Stimulated activated CD4-positive, alpha-beta T cell treated with anti-CD3 and anti-CD28 coated beads, TNF-alpha, amount 100 ng/mL, for 48 hours (primary cell): Measurements from ENCODE around the gene RGS16.

Experiments used
- DNase-seq, 3 donors: peaks; one replicate each; pipeline ENCODE4 v3.0.0-alpha.2; 2020; ENCODE audit warnings: low read depth in 3 of 3

RGS16 gene

DNA sequence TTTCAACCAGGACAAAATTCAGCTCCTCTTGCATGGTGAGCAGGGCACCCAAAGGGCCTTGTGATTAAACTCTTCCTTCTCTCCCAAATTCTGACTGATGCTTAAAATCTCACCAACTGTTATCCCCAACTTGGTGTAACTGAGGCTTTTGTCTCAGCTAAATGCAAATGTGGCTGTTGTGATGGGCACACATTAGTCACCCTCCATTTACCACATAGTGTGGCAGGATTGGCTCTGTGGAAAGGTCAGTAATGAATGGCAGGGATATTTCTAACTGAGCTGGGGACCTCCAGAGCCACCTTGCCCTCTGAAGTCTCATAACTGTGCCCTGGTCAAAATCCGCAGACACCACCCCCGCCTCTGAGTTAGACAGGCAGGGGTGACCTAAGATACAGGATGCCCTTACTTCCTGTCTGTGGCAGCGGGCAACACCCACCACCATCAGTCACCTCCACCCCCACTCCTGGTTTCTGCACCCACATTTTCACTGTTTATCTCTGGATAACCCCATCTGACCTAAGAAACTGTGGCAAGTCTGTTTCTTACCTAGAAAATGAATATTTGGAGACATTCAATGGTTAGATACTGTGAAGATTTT, 25.4 kb upstream of the RGS16 start:
- peak; percentile 45 to 53 (median 48) for DNase-seq

DNA sequence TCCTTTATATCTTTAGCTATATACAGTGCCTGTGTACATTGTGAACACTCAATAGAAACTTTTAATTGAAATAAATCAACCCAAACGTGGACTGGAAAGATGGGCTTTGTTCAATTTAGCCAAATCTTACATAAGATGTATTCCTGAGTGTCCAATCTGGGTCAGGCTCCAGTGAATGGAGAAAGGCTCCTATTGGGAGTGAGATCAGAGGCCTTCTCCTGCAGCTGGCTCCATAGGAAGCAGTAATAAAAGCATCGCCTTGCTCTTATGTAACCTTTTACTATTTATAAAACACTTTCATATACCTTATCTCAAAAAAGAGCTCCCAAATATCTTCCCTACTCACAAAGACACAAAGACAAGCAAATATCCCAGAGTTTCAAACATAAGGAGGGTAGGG, 24.9 kb upstream of the RGS16 start:
- no peak for DNase-seq

DNA sequence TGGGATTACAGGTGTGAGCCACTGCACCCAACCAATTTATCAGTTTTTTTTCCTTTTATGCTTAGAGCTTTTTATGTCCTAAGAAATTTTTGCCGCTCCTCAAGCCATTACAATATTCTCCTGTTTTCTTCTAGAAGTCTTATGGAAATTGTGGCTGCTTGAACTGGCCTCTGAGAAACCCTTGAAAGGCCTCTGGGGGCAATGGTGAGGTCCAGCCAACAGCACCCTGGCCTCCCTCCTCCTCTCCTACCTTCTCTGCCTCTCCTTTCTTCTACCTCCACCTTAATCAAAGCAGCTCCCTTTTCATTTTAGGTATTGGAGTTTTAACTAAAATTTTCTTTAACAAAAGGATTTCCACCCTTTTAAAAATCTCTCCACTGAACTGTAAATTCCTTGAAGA, 24.5 kb upstream of the RGS16 start:
- DNase-seq, result no peak

DNA sequence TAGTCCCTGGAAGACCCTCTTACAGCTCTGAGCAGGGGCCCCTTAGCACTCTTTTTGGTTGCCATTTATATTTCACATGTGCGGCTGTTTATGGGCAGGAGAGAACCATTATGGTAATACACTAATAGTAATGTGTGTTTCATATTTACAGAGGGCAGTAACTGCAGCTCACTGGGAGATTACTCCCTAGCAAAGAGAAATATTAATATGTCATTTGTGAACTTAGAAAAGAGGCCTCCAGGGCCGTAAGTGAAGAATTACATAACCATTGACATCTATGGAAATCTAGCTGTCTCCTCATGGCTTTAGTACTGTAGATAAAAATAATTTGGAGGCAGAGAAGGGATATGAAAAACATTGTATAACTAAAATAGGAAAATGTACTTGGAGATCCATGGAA, 23.4 kb upstream of the RGS16 start:
- DNase-seq, result no peak

DNA sequence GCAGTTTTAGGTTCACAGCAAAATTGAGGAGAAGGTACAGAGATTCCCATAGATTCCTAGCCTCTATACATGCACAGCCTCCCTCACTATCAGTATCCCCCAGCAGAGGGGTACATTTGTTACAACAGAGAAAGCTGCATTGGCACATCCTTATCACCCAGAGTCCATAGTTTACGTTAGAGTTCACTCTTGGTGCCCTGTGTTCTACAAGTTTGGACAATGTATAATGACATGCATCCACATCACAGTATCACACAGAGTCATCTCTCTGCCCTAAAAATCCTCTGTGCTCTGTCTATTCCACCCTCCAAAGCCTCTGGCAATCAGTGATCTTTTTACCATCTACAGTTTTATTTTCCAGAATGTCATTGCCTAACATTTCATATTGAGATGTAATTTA, 22.3 kb upstream of the RGS16 start:
- no peak for DNase-seq

DNA sequence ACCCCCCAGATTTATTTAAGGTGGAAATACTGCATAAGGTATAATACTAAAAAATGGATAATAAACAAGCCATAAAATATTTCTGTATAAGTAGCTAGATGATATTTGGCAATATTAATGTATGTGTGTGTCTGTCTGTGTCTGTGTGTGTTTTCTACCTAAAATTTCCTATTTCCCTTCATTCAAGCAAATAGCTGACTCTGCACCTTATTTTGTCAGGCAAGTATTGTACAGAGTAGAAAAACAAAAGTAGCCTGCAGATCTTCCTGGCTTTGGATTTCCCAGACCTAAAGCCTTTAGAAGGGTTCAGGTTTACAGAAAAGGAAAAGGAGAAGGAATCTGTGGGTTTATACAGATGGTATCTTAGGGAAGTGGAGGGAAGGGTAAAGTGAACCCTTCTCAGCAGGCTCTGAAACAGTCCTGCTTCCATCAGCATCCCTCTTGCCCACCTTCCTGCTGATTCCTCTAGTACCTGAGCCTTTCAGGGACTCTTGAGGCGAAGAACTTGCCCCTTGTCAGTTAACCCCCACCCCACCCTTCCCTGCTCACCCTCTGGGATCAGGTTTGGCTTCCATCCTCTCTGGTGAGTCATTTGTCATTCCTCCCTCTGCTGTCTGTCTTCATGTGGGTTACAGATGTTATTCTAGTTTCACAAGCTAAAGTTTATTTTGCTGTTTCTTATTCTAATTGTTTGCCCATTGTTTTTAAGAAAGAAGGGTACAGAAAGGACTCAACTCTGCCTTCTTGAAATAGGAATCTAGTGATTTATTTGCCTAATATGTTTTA, 21.7 kb upstream of the RGS16 start:
- no peak for DNase-seq

DNA sequence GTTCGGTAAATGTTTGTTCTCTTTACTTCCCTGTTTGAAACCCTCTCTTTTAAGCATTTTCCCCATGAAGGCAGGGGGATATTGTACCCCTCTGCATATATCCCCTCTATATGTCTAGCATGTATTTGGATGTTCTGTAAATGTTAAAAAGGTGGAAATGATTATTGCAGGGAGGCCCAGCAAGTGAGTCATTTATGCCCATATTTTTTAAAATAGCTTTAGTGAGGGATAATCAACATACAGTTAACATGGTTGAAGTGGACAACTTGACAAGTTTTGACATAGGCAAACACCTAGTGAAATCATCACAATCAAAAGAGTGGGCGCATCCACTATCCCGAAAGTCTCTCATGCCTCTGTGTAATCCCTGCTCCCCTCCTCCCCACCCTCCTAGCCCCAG, 20.8 kb upstream of the RGS16 start:
- DNase-seq, result no peak

DNA sequence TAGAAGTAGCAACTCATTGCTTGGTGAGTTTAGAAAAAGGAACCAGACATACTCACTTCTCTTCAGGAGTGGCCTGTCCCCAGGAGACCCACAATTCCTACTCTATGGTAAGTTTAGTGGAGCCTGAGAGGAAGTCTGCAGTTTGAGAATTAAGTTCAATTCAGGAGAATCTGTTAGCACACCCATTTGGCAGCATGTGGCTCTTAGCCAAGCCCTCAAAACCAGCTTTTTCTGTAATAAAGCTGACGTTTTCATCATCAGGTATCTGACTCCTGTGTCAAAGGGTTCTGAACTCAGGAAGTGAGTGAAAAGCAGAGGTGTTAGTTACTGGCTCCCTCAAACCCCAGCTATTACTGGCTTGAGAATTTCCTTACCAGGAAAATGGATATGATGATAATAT, 20.4 kb upstream of the RGS16 start:
- DNase-seq, result no peak

DNA sequence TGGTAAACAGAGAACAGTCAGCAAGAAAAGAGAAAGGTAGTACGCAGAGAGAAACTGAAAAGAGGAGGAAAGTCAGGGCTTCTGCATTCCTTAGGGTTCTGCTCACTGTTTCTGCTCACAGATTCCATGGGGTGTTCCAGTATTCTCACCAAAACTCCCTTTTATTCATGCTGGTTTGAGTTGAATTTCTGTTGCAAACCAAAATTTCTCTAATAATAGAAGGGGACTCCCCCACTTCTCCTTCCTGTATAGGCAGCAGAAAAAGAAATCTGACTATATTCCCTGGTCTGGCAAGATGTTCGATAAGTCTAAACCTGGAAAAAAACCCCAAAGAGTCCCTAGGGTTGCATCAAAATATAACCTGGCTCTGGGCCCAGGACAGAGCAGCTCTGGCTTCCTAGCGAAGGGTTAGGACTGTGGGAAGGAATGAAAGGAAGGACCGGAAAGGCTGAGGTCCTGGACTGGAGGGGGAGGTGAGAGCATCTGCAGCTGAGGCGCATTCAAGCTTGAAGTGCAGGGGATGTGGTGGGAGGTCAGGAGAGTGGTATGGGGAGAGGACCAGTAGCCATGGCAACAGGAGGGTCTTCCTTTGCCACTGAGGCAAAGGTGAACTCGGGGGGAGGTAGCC, 18.8 kb upstream of the RGS16 start:
- DNase-seq, result no peak

DNA sequence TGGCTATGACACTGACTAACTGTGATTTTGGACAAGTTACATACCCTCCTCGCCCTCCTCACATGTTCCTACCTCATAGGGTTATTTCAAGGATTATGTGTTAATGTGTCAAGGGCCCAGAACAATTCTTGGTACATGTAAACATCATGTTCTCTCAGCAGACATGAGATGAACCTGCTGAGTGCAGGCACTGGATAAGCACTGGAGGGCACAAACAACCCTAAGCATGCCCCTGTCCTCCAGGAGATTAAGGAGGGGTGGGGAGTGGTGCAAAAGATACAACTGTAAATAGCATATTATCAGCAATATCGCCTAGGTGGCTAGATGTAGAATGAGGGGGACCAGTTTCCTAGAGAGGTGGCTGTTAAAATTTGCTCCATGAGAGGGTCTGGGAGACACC, 17.7 kb upstream of the RGS16 start:
- DNase-seq, result no peak

DNA sequence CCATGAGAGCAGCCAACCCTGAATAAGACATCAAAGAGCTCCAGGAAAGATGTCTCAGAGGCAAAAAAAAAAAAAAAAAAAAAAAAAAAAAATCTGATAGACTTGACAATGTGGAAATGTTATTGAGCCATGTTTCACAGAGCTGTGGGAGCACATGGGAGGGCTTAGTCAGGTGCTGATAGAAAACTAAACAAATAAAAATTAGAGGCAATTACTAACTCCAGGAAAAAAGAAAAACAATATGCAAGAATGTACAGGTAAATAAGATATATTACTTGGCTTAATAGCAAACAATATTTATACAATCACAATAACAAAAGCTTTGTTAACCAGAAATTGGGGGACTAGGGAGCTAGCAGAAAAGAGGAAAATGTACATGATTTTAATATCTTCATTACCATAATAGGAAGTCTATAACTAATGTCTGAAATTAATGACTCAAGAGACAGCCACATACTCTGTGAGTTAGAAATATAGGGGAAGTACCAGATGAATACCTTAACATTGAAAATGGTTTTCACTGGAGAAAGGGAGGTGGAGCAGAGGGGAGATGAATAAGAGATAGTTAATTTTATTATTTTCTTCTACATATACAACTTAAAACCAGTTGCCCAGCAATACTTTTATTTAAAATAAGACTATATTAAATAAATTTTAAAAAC, 16.9 kb upstream of the RGS16 start:
- DNase-seq, result no peak

DNA sequence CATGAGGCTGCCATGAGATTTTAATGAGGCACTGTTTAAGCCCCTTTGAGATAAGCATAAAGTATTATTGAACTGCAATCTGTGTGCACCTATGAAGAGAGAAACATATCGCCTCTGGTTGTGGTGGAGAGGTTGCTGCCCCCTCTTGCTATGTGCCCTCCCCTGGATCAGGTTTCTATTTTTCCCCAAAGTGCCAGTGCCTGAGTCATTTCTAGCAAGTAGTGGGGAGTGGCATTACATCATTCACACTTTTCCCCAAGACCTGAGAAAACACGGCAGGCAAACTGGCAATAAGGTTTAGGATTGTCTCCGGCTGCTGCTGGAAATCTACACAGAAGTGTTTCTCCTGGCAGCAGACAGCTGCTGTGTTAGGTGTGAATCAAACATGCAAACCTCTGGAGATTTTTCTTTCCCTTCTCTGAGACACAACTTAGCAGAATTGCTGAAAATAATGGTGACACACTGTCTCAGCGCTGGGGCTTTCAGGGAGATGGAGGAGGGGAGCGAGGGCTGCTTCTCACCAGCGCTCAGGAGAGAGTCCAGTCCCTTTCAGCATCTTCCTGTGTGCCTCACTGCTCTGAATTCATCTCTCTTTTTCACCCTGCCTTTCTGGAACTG, 13.7 kb upstream of the RGS16 start:
- no peak for DNase-seq

DNA sequence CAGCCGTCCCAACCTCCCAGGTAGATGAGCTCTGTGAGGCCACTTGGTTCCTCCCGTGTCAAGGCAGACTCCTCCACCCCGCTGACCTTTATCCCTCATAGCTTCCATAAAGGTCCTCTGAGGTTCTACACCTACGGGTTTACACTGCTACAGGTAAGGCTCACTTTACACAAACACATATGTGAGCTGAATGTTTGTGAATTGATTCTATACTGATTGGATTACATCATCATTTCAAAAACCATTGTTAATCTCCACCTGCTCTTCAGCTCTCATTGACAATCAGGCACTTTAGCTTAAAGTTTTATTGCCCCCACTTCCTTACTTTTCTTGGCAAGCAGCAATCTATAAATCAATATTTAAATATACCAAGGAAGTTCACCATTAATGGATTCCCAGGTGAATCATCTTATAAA, 12.8 kb upstream of the RGS16 start:
- no peak for DNase-seq

DNA sequence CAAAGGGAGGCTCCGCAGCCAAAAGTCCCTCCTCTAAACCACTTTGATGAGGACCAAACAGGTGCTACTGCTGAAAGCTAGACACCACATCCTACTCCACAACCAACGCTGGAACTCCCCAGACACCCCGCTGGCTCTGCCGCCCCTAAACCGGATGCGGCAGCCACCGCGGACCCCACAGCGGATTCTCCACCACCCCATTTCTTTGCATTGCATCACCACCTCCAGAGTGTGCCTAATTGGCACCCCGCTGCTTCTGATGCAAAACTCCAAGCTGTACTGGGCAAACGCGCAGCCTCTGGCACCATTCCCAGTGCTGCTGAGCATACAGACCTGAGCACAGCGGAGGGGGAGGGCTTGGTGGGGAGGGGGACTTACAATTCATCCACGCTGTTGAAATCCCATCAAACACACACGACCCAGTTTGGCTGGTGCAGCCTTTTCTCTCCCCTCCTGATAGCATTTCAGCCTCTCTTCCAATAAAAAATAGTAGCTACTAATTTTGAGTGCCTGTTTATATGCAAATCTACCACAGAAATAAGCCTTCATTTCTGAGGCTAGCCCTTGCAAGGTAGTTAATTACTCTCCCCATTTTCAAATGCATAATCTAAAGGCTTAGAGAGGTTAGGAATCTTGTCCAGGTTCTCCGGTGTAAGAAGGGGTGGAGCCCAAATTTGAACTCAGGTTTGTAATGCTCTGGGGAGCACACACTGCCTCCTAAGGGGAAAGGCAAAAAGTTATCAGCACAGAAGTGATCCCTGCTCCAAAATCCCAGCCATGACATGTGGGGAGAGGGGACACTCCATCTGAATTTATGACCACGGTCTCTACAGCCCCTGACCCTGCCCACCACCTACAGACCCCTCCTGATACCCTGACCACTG, 12.2 kb upstream of the RGS16 start:
- peak; percentile 52 to 78 (median 65) for DNase-seq

DNA sequence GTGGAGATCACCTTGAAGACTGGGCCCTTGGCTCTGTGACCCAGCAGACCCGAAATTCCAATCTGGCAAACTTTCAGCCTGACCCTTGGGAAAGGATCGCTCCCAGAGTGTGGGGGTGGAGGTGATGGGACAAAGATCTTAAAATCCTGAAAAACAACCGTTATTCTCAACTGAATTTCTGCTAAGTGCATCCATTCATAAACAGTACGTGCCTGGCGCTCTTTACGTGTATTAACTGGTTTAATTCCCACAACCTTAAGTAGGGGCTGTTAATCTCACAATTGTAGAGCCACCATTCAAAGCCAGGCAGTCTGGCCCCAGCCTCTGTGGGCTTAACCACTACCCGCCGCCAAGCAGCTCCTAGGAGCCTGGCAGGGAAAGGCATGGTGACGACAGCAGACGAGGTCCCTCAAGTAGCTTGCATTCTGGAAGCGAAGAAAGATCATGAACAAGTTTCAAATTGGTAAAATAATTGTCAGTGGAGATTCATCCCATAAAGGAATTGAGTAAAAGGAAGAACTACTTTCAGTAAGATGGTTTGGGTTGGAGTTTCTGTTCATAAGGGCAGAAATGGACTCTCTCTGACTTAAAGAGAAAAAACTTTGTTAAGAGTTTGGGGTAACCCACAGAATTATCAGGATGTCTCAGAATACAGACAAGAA, 11.4 kb upstream of the RGS16 start:
- DNase-seq, result peak in 1 of 3 donors; percentile 44

DNA sequence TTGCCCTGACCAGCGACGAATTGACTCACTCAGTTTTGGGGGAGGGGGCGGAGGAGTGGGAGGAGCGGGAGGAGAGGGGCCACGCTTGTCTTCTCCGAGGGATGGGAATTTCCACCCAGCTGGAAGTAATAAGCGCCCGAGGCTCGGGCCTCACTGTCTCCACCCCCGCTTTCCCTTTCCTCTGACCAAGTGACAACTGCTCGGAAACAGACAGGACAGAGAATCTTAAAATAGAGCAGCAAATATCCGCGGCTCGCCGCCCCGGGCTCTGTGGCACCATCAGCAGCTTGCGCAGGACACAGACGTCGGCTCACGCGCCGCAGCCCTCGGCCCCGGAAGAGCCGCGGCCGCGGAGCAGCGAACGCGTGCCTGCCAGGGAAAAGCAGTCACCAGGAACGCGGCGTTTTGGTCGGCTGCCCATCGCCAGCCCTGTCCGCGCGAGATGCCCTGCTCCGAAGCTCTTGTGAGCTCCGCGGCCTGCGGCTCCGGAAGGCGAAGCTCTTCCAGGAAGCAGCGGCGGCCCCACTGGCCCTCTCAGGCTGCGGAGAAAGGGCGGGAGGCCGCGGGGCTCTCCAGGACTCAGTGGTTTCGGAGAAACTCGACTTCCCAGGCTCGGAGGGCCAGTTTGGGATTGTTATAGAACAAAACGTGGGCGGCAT, 10.7 kb upstream of the RGS16 start:
- DNase-seq, result peak in 2 of 3 donors; percentile 34 to 67

DNA sequence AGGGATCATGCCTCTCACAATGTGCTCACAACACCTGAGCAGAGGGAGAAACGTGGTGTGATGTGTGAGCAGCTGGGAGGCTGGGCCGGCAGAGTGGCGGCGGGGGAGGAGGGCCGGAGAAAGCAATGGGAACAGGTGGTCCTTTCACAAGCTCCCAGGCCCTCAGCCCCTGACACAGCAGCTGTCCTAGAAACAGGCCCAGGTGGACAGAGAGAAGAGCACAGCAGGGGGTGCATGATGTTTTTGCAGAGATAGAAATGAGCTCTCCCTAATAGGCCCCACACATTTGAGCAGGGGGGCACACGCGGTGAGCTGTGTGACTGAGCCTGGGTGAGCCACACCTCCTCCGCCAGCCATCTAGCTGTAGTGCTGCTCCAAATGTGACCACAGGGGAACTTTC, 7.6 kb upstream of the RGS16 start:
- no peak for DNase-seq

DNA sequence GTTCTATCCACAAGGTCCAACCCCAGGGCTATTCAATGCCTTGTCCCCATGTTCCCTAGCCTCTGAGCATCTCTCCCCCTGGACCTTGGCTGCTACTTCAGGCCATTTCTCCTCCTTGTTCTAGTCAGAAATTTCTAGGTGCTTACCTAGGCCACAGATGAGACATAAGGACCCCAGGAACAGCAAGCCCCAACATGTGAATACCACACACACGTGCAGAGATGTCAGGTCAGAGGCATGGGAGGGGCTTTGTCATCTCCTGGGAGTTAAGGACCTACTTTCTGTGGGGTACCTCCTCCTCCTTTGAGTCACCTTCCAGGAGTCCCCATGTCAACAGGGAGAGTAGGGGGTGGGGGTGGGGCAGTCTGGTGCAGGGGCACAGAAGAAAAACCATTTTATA, 7.1 kb upstream of the RGS16 start:
- DNase-seq, result no peak

DNA sequence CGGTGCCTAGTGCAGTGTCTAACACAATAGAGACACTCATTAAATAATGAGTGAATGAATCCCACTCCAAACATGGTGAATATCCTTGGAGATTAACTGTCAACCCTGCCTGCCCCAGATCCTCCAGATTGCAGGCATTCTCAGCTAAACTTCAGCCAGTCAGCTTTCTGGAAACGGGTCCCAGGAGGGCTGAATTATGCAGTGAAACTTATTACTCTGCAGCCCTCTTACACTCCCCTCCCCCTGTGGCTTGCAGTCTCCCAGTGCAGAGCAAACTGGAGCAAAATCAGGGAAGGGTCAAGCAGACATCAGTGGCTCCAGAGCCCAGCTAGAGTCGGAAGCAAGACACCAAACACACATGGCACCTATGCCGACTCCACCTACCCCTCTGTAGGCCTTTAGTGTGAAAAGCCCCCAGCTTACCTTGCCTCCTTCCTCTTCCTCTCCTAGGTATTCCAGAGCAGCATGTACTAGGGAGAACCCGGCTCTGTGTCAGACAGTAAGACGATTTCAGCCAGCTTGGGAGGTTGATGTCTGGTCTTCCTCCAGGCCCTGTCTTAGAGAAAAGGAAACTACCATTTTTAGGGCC, 6.5 kb upstream of the RGS16 start:
- DNase-seq, result no peak
